Left colon (tissue), 2 donors: ENCODE results near the gene LMOD1. TPM values are rescaled to one million over a fixed set of nuclear protein-coding genes. Genes with fewer than 3 reads are reported as not detected.
"Not testable (repeated sequence)": the region's sequence is repeated elsewhere in the genome, so short reads cannot be mapped to it uniquely, and the experiment has no call there.

Experiments used
- ATAC-seq: fragments of 200-7000 bp; cut with Tn5 transposase; one replicate; pipeline ENCODE4 v1.9.1; 2020; ENCODE audit warnings: mild to moderate bottlenecking, moderate library complexity
- DNase-seq, 2 donors: peaks; one replicate each; pipeline ENCODE4 v3.0.0-alpha.2; 2020
- intact Hi-C, 2 donors: fragments of 100-400 bp; cut with DNase I in 1 of 2; cut with micrococcal nuclease in 1 of 2; formaldehyde crosslinking; loops; one replicate each; pipeline versions ENCODE4 v1.11.2 to v1.14.0; 2022; cut with DNase I, micrococcal nuclease
- total RNA-seq, 2 donors: library from RNA; stranded (reverse); fragmentation: NEBNext Ultra II Directional; extraction: Animal tissue kit (Norgen Biotek cat#: 25700); gene quantifications; one replicate each; pipeline ENCODE4 v1.2.1, GENCODE V29; 2021
- donor health status: DM: no; HTN: no; CAD: no.
- donor health status: DM: yes; HTN: yes; CAD: no.

LMOD1 gene
- total RNA-seq, 2 donors from 2014 or later = 9.4 to 58.4 TPM

GRCh38 chr1:201954263-201955008 lies 8.1 kb upstream of the LMOD1 start:
- ATAC-seq = peak; percentile 3
- DNase-seq = no peak
- intact Hi-C loops = loop anchor here in 1 of 2 donors (5.0 kb wide), 1 partner anchor 67 kb away; the partner anchor contains the start of gene SHISA4

- no peak for ATAC-seq
- DNase-seq = no peak
- intact Hi-C loops = no loop called here
Measured at GRCh38 chr1:201949491-201949890, 3.1 kb upstream of the LMOD1 start.

DNA sequence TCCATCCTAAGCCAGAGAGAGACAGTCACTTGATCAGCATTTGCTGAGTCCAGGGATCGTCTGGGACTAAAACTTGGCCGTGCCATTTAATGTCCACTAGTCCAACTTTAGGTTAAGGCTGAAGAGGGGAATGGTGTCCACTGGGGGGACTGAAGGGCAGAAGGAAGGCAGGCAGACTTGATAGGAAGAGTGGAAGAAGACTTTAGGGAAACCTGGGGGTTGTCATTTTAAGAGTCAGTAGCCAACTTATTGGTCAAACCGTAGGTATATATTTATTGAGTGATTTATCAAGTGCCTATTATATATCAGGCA lies 1.3 kb upstream of the LMOD1 start:
- DNase-seq = no peak
- ATAC-seq = no peak
- intact Hi-C loops = no loop called here

- DNase-seq = no peak
- ATAC-seq = no peak
- intact Hi-C loops = no loop called here
Measured at GRCh38 chr1:201945863-201946223, 505 bp downstream of the LMOD1 start.

DNA sequence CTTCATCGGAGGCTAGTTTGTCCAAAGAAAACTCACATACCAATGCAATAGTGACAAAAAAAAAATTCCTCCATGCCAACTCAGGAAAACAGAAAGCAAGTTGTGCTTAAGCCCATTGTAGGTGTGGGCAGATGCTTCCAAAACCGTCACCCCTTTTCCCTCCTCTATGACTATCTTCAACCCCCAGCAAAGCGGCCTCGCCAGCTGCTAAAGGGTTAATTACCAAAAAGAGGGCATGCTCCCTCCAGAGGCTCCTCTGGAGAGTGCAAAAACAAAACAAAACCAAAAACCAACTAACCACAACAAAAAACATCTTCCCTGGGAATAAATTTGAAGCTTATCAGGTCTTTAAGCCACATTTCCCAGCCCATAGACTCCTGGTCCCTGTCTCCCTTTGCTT lies 1.2 kb downstream of the LMOD1 start:
- ATAC-seq (no peak), DNase-seq (no peak)
- intact Hi-C loops = no loop called here

DNA sequence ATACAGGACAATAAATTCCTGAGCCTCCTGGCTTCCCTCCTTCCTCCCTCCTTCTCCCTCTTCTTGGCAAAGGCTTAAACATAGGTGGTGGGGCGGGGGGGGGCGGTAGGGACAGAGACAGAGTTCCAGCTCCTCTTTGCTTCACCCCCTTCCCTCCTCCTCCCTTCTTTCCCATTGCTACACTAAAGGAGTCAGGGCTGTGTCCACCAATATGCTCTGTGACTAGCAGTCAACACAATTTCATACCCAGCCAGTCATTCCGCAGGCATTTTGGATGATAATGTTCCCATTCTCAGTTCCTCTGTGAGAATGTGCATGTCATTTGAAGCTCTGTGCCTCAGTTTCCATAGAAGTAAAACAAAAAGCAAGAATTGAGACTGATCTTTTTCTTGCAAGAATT lies 1.7 kb downstream of the LMOD1 start:
- ATAC-seq = no peak

GRCh38 chr1:201944002-201944401 lies 2.3 kb downstream of the LMOD1 start:
- DNase-seq = no peak
- intact Hi-C loops = no loop called here
- ATAC-seq = no peak

More for the DNA sequence above, 1.7 kb downstream of the LMOD1 start:
- no peak for DNase-seq
- intact Hi-C loops = no loop called here

DNA sequence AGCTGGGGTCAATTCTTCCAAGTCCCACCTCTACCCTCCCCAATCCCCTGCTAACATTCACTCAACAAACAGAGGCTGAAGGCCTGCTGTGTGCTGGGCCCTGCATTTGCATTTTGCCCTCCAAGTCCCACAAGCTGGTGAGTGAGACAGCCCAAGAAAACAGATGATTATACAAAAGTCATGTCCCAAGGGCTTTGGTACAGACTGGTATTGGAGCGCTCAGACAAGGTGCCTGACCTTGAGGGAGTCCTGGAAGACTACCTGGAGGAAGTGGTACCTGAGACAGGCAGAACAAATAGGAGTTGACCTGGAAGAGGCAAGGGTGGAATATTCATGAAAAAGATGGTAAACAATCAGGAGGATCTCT lies 4.2 kb downstream of the LMOD1 start:
- intact Hi-C loops = no loop called here
- ATAC-seq (no peak), DNase-seq (no peak)

DNA sequence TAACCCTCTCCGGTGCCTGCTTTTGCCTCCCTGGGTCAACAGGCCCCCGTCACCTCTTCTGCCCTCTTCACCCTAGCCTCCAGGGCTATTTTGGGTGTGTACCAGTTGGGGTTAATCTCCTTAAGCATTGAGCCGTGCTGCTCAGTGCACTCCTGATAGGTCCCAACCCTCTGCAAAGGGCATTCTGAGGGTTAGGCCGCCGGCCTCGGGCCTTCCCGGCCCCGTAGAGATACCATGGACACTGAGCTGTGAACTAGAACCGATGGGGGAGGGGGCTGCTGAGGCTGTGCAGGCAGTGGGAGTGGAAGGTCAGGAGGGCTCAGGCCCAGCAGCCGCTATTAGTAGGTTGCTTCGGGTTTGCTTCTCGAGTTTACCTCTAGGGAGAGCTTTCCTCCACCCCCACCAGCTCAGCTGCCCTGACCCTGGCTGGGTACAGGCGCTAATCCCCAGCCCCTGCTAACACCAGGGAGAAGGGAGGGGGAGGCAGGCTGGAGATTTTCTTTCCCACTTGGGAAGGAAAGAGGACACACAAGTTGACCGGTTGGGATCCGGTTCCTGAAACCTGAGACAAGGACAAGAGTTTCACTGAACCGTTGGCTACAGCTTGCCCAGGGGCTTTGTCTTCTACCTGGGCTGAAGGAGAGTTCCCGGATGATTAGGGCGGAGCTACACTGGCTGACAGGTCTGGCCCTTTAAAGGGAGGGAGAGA lies 4.8 kb downstream of the LMOD1 start:
- ATAC-seq = no peak
- DNase-seq = no peak
- intact Hi-C loops = no loop called here

- DNase-seq, ATAC-seq, intact Hi-C loops: not testable (repeated sequence)
Measured at GRCh38 chr1:201940316-201940715, 6.0 kb downstream of the LMOD1 start.

- DNase-seq = no peak
- no peak for ATAC-seq
- intact Hi-C loops = no loop called here
Measured at GRCh38 chr1:201939574-201939973, 6.8 kb downstream of the LMOD1 start.

DNA sequence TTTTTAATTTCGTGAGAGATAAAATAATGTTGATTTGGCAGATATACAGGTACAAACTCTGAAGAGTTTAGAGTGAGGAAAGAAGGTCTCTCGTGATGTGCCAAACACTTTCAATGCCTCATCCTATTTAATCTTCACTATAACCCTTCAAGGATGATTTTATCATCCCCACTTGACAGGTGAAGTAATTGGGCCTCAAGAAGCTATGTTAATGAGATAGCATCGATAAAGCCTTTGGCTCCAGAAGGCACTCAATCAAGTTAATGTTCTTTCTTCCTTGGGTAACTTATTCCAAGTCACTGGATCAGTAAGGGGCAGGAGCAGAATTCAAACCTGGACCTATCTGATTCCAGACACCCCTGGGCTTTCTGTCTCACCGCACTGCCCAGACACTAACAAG lies 7.2 kb downstream of the LMOD1 start:
- ATAC-seq = no peak
- DNase-seq = no peak
- intact Hi-C loops = no loop called here

GRCh38 chr1:201938440-201939035 lies 7.8 kb downstream of the LMOD1 start:
- ATAC-seq (no peak), DNase-seq (no peak)
- intact Hi-C loops = no loop called here

DNA sequence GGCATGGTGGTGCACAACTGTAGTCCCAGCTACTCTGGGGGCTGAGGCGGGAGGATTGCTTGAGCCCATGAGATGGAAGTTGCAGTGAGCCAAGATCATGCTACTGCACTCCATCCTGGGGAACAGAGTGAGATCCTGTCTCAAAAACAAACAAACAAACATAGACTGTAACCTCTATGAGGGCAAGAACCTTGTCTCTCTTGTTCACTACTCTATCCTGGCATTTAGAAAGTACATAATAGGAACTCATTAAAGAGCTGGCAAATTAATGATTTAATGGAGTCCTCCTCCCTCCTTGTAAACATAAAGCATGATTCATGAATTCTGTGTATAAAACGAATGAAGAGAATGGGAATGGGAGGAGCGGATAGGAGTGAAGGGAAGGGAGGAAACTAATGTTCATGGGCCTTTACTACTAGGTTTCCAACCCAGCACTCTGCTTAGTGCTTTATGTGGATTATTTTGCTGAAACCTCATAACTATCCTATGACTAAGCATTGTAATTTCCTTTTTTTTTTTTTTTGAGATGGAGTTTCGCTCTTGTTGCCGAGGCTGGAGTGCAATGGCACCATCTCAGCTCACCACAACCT lies 8.6 kb downstream of the LMOD1 start:
- no peak for ATAC-seq

DNA sequence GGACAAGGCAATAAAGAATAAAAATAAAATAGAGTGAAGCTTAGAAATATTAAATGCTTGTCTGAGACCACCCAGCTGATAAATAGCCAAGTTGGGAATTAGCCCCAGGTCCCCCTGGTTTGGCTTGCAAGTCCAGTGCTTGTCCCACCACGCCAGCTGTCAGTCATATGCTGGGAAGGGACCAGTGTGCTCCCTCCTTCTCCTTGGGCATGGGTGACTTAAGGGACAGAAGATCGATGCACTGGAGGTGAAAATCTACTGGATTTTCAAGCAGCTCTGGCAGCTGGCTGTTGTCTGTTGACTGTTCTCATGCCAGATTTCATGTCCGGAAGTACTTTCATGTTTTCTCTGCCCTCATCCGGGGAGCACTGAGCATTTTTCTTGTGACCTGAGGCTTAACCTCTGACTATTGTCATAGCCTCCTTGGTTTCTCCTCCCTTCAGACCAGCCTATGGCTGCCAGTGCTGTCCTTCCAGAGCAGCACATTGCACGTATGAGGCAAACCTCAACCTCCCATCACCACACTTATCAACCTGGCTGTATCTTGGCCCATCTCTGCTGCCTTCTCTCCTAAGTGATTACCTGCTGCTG lies 12.4 kb downstream of the LMOD1 start:
- DNase-seq = no peak
- ATAC-seq = no peak
- intact Hi-C loops = no loop called here

More for the DNA sequence above, 8.6 kb downstream of the LMOD1 start:
- DNase-seq = no peak
- intact Hi-C loops = no loop called here

GRCh38 chr1:201930803-201931202 lies 15.5 kb downstream of the LMOD1 start:
- ATAC-seq = no peak
- no peak for DNase-seq
- intact Hi-C loops = no loop called here

- ATAC-seq (peak; percentile 76), DNase-seq (no peak)
- intact Hi-C loops = no loop called here
Measured at GRCh38 chr1:201930137-201930536, 16.2 kb downstream of the LMOD1 start.

GRCh38 chr1:201928266-201928665 lies 18.1 kb downstream of the LMOD1 start:
- intact Hi-C loops = no loop called here
- no peak for ATAC-seq

GRCh38 chr1:201925981-201926645 lies 20.2 kb downstream of the LMOD1 start:
- DNase-seq (no peak), ATAC-seq (no peak)
- intact Hi-C loops = no loop called here

More at GRCh38 chr1:201928266-201928665, 18.1 kb downstream of the LMOD1 start:
- DNase-seq = no peak
